ENCODE data around the gene BCAT1.

- TF ChIP-seq CTCF (IDR thresholded peaks at IDR 0.05) (no peak), EP300 (IDR thresholded peaks at IDR 0.05) (no peak)
Observed at GRCh38 chr12:24798335-24798734, 150.6 kb downstream of the BCAT1 start.
